Loucy (cell line): ENCODE measurements around the gene CTNNB1.

Source experiments
- H2AFZ ChIP-seq: fragments of 200-600 bp; sonication (generic); 2 replicates; pipeline ENCODE4 v1.6.0; 2016; ENCODE audit warnings: antibody characterized with exemption, mild to moderate bottlenecking, low read length, moderate library complexity
- H3F3A ChIP-seq: fragments of 200-600 bp; 2 replicates; pipeline ENCODE4 v1.6.0; 2016; ENCODE audit warnings: antibody characterized with exemption, low read depth, mild to moderate bottlenecking
- H3K27me3 ChIP-seq: fragments of 200-600 bp; sonication (generic); 2 replicates; pipeline ENCODE4 v1.6.1; 2014; ENCODE audit warnings: low read length, mild to moderate bottlenecking; ENCODE audit not compliant: insufficient read depth, poor library complexity, severe bottlenecking
- H3K36me3 ChIP-seq: fragments of 200-600 bp; sonication (generic); 2 replicates; pipeline ENCODE4 v1.6.1; 2016; ENCODE audit warnings: low read length; ENCODE audit not compliant: insufficient read depth
- H3K4me1 ChIP-seq: fragments of 200-600 bp; sonication (generic); 2 replicates; pipeline ENCODE4 v1.5.1; 2014; ENCODE audit warnings: low read length, mild to moderate bottlenecking; ENCODE audit not compliant: insufficient read depth, poor library complexity, severe bottlenecking
- H3K4me2 ChIP-seq: fragments of 200-600 bp; sonication (generic); 2 replicates; pipeline ENCODE4 v1.6.0; 2014; ENCODE audit warnings: antibody characterized with exemption, low read length, low read depth, mild to moderate bottlenecking; ENCODE audit not compliant: poor library complexity, severe bottlenecking
- H3K4me3 ChIP-seq: fragments of 200-600 bp; sonication (generic); 2 replicates; pipeline ENCODE4 v1.5.1; 2014; ENCODE audit warnings: low read length, mild to moderate bottlenecking, mixed read lengths; ENCODE audit not compliant: poor library complexity, severe bottlenecking
- H3K79me2 ChIP-seq: fragments of 200-600 bp; sonication (generic); 2 replicates; pipeline ENCODE4 v1.6.1; 2014; ENCODE audit warnings: low read length; ENCODE audit not compliant: insufficient read depth
- H3K9ac ChIP-seq: fragments of 200-600 bp; sonication (generic); 2 replicates; pipeline ENCODE4 v1.6.0; 2014; ENCODE audit warnings: mild to moderate bottlenecking, low read depth, low read length, moderate library complexity; ENCODE audit not compliant: poor library complexity, severe bottlenecking
- H3K9me2 ChIP-seq: fragments of 200-600 bp; sonication (generic); replicated peaks from 2 replicates; pipeline ENCODE4 v1.6.1; 2016; ENCODE audit warnings: low read depth, low read length, mixed read lengths
- H3K9me3 ChIP-seq: fragments of 200-600 bp; sonication (generic); 2 replicates; pipeline ENCODE4 v1.6.1; 2014; ENCODE audit warnings: mild to moderate bottlenecking, antibody characterized with exemption, low read length, low read depth; ENCODE audit not compliant: insufficient read depth
- H4K20me1 ChIP-seq: fragments of 200-600 bp; sonication (generic); 2 replicates; pipeline ENCODE4 v1.6.0; 2014; ENCODE audit warnings: antibody characterized with exemption, low read length, mild to moderate bottlenecking; ENCODE audit not compliant: insufficient read depth, poor library complexity, severe bottlenecking
- EZH2phosphoT487 ChIP-seq: fragments of 200-600 bp; IDR thresholded peaks from 2 replicates; pipeline ENCODE4 v1.6.1; 2018; ENCODE audit warnings: antibody characterized with exemption, mild to moderate bottlenecking, moderate library complexity, borderline replicate concordance
- TF ChIP-seq, protein P1 (sequence below): fragments of 200-600 bp; sonication (generic); conservative IDR thresholded peaks from 2 replicates; pipeline ENCODE4 v1.5.1; 2014; ENCODE audit warnings: mild to moderate bottlenecking, antibody characterized with exemption, low read length

CTNNB1 gene

DNA sequence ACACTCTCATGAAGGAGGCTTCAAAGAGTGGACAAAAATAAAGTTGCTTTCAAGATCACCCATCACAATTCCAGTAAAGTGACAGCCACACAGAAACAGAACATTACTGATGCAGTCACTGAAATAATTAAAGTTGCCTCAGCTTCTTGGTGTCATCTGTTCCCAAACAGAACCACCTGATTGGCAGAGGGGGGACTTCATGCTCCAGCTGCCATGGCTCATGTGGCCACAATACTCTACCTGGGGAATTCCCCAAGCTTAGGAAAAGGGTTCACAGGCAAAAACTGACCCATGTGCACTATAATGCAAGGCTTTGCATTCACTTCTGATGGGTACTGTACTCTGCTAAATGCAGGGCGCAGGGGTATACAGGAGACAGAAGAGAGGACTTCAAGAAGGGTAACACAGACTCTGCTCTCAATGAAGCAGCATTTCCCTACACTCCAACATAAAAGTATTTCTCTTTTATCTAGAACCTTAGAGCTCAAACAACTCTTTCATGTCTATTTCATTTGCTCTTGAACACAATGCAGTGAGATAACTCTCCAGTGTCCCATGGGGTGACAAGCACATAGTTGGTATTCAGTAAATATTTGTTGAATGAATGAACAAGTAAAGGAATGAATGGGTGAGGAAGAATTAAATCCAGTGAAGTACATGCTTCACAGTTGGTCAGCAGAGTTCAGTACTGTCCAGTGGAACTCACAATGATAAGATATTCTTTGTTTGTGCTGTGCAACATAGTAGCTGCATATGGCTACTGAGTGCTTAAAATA, 8.6 kb upstream of the CTNNB1 start:
- no peaks in the 10 kb centered on the region for H3K9me2 ChIP-seq
- H3K4me2 ChIP-seq = no peak overlapping the region
- no peak for TF ChIP-seq EZH2phosphoT487
- TF ChIP-seq, protein P1, sequence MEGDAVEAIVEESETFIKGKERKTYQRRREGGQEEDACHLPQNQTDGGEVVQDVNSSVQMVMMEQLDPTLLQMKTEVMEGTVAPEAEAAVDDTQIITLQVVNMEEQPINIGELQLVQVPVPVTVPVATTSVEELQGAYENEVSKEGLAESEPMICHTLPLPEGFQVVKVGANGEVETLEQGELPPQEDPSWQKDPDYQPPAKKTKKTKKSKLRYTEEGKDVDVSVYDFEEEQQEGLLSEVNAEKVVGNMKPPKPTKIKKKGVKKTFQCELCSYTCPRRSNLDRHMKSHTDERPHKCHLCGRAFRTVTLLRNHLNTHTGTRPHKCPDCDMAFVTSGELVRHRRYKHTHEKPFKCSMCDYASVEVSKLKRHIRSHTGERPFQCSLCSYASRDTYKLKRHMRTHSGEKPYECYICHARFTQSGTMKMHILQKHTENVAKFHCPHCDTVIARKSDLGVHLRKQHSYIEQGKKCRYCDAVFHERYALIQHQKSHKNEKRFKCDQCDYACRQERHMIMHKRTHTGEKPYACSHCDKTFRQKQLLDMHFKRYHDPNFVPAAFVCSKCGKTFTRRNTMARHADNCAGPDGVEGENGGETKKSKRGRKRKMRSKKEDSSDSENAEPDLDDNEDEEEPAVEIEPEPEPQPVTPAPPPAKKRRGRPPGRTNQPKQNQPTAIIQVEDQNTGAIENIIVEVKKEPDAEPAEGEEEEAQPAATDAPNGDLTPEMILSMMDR = no peak

DNA sequence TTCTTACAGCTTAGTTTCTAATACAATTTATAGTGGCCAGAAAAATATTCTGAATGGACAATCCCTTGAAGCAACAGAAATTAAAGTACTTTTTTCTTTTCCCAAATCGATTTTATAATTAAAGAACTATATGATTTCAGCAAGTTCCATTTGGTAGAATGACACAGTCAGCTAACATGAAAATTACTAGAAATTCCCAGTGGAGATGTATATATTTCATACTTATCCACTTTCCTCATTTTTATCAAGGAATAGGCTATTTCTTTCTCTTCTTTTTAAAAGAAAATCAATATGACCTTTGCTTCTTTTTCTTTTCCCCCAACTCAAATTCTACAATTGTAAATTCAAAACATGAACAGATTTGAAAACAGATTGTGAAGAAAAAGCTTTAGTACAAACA, 6.4 kb upstream of the CTNNB1 start:
- H3K9me3 ChIP-seq = no peaks in the 10 kb centered on the region
- no peaks in the 10 kb centered on the region for H3K4me1 ChIP-seq
- H3K4me2 ChIP-seq = no peak overlapping the region
- H3K9ac ChIP-seq = no peak overlapping the region
- no peaks in the 10 kb centered on the region for H3K9me2 ChIP-seq
- no peaks in the 10 kb centered on the region for H3K27me3 ChIP-seq
- TF ChIP-seq, protein P1 = no peak
- TF ChIP-seq EZH2phosphoT487 = no peak
- H2AFZ ChIP-seq = no peak overlapping the region
- no peaks in the 10 kb centered on the region for H3K36me3 ChIP-seq
- no peak overlapping the region for H3K4me3 ChIP-seq
- 0 out of 2 replicates have a peak, but pooled peaks cover 6% of the 10 kb centered on the region for H3F3A ChIP-seq
- no peaks in the 10 kb centered on the region for H3K79me2 ChIP-seq
- no peaks in the 10 kb centered on the region for H4K20me1 ChIP-seq

More for the DNA sequence above, 8.6 kb upstream of the CTNNB1 start:
- Histone ChIP-seq H3F3A (no peaks in the 10 kb centered on the region), H3K9ac (no peak overlapping the region), H3K36me3 (no peaks in the 10 kb centered on the region), H2AFZ (no peak overlapping the region), H3K79me2 (no peaks in the 10 kb centered on the region), H3K9me3 (no peaks in the 10 kb centered on the region), H3K27me3 (no peaks in the 10 kb centered on the region), H3K4me1 (no peaks in the 10 kb centered on the region), H3K4me3 (no peak overlapping the region), H4K20me1 (no peaks in the 10 kb centered on the region)

DNA sequence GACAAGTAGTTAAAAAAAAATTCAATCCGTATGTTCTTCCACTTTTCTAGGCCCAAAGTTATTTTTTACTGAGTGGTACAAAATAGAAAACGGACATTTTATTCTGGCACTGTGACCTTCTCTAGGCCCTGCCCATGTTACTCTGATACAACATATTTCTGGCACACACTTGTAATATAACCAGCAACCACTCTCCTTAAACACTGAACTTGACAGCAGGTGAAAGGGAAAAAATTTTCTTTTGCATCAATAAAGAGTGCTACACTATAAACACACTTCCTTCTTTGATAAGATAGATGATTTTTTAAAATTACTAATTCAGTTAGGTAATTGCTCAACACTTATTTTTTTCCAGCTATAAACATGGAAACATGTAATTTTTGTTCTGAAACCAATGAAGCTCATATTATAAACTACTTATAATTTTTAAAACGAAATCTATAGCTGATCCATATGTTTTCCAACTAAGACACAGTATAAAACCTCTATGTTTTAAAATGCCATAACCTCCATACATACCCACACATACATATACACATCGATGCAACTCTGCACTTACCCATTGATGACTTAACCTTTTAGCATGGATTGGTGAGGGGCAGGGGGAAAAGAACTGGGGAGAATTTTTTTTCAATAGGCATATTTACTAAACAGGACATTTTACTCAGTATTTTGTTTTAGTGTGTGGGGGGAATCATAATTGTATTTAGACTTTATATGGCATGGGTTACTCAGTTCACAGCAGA, 5.3 kb upstream of the CTNNB1 start:
- H3K9me2 ChIP-seq = no peaks in the 10 kb centered on the region
- H4K20me1 ChIP-seq = no peaks in the 10 kb centered on the region
- no peaks in the 10 kb centered on the region for H3K36me3 ChIP-seq
- no peak overlapping the region for H3K4me3 ChIP-seq
- H3K79me2 ChIP-seq = peaks cover 5% of the 10 kb centered on the region; the same call in 1 of the 2 replicates
- H3K4me2 ChIP-seq = no peak overlapping the region
- H3F3A ChIP-seq = 0 out of 2 replicates have a peak, but pooled peaks cover 6% of the 10 kb centered on the region
- peaks cover 5% of the 10 kb centered on the region for H3K4me1 ChIP-seq
- no peaks in the 10 kb centered on the region for H3K9me3 ChIP-seq
- no peak for TF ChIP-seq EZH2phosphoT487
- TF ChIP-seq, protein P1 = no peak
- no peak overlapping the region for H2AFZ ChIP-seq
- H3K27me3 ChIP-seq = no peaks in the 10 kb centered on the region
- no peak overlapping the region for H3K9ac ChIP-seq
